HCT116 (cell line): ENCODE data around the gene TTC9B. TPM values are rescaled to one million over a fixed set of nuclear protein-coding genes. Genes with fewer than 3 reads are reported as not detected.

Experiments
- ATAC-seq: fragments of 200-7000 bp; cut with Tn5 transposase; 2 replicates; pipeline ENCODE4 v1.9.1; 2020; ENCODE audit warnings: mild to moderate bottlenecking, moderate library complexity
- BruUV-seq: library from RNA; stranded (reverse); fragments of 400-500 nt; replicated peaks from 2 replicates; lab custom pipeline; 2021; lab: Mats Ljungman, UMichigan
- CTCF ChIA-PET: fragments of 300-600 bp; sonication (Branson Sonifier 250); formaldehyde crosslinking; loops from one replicate; lab custom pipeline; 2021; ENCODE audit warnings: antibody characterized with exemption; lab: Charles Lee
- POLR2A ChIA-PET: fragments of 300-600, 350-600 bp; sonication (Branson Sonifier 250); formaldehyde crosslinking; loops from one replicate; lab custom pipeline; 2021; ENCODE audit warnings: antibody characterized with exemption; lab: Charles Lee
- RAD21 ChIA-PET, 2 experiments: fragments of 300-600 bp; sonication (Branson Sonifier 250); formaldehyde crosslinking; loops; one replicate each; lab custom pipeline; 2023; ENCODE audit warnings: low total read pairs in 2 of 2; ENCODE audit not compliant: uncharacterized antibody in 2 of 2, unreplicated experiment in 2 of 2, low non-redundant PET in 1 of 2; lab: Charles Lee
- DNase-seq: peaks from one replicate; pipeline ENCODE4 v3.0.0-alpha.2; 2010; ENCODE audit warnings: low read depth, low spot score
- H2AFZ ChIP-seq: fragments of 200-600 bp; shearing (Covaris generic), sonication (generic); 2 replicates; pipeline ENCODE4 v1.6.1; 2017; ENCODE audit warnings: low read depth, mixed run types, mixed read lengths, antibody characterized with exemption, low read length; ENCODE audit not compliant: poor library complexity, severe bottlenecking
- H3K27ac ChIP-seq: 2 replicates; pipeline ENCODE4 v1.5.1; 2012; ENCODE audit warnings: low read depth, low read length
- H3K27me3 ChIP-seq: fragments of 200-600 bp; sonication (generic); 2 replicates; pipeline ENCODE4 v1.6.1; 2016; ENCODE audit warnings: mixed run types, low read length, mixed read lengths; ENCODE audit not compliant: insufficient read depth
- H3K36me3 ChIP-seq, 2 experiments: fragments of 200-500 bp in 1 of 2; fragments of 200-600 bp in 1 of 2; sonication (Bioruptor generic) in 1 of 2; sonication (generic) in 1 of 2; 2 replicates each; pipeline versions ENCODE4 v1.5.1 to v1.6.1; 2014 to 2016; ENCODE audit warnings: low read length in 2 of 2, inconsistent platforms in 1 of 2, mixed read lengths in 1 of 2, mixed run types in 1 of 2; ENCODE audit not compliant: insufficient read depth in 2 of 2, control insufficient read depth in 1 of 2
- H3K4me1 ChIP-seq, 2 experiments: fragments of 200-600 bp in 1 of 2; sonication (generic) in 1 of 2; 2 replicates each; pipeline versions ENCODE4 v1.5.1 to v1.6.1; 2012 to 2017; ENCODE audit warnings: low read length in 2 of 2, inconsistent platforms in 1 of 2, mild to moderate bottlenecking in 1 of 2, mixed read lengths in 1 of 2, mixed run types in 1 of 2, moderate library complexity in 1 of 2; ENCODE audit not compliant: insufficient read depth in 2 of 2, control insufficient read depth in 1 of 2
- H3K4me2 ChIP-seq: fragments of 200-600 bp; sonication (generic); 2 replicates; pipeline ENCODE4 v1.6.1; 2017; ENCODE audit warnings: mixed run types, low read length, mixed read lengths
- H3K4me3 ChIP-seq, 2 experiments: fragments of 200-600 bp in 1 of 2; sonication (generic) in 1 of 2; replicated peaks in 1 of 2; 2 replicates each; pipeline ENCODE4 v1.5.1; 2011 to 2016; ENCODE audit warnings: low read length in 2 of 2, control low read depth in 1 of 2, low read depth in 1 of 2, mild to moderate bottlenecking in 1 of 2, mixed read lengths in 1 of 2, mixed run types in 1 of 2
- H3K79me2 ChIP-seq: fragments of 200-600 bp; sonication (generic); 2 replicates; pipeline ENCODE4 v1.6.1; 2017; ENCODE audit warnings: mild to moderate bottlenecking, mixed run types, low read length, moderate library complexity, mixed read lengths; ENCODE audit not compliant: insufficient read depth
- H3K9ac ChIP-seq: fragments of 200-600 bp; sonication (generic); 2 replicates; pipeline ENCODE4 v1.6.1; 2016; ENCODE audit warnings: low read length, mixed read lengths
- H3K9me2 ChIP-seq: fragments of 200-600 bp; sonication (generic), shearing (Covaris generic); 2 replicates; pipeline ENCODE4 v1.6.1; 2017; ENCODE audit warnings: mixed run types, mild to moderate bottlenecking, moderate library complexity; ENCODE audit not compliant: insufficient read depth
- H3K9me3 ChIP-seq, 2 experiments: fragments of 200-500 bp in 1 of 2; fragments of 200-600 bp in 1 of 2; sonication (Bioruptor generic) in 1 of 2; sonication (generic) in 1 of 2; 2 replicates each; pipeline ENCODE4 v1.6.1; 2014 to 2017; ENCODE audit warnings: low read length in 2 of 2, mixed read lengths in 2 of 2, inconsistent platforms in 1 of 2, low read depth in 1 of 2, mild to moderate bottlenecking in 1 of 2, mixed run types in 1 of 2, moderate library complexity in 1 of 2; ENCODE audit not compliant: control insufficient read depth in 1 of 2, insufficient read depth in 1 of 2
- H4K20me1 ChIP-seq: fragments of 200-600 bp; sonication (generic), shearing (Covaris generic); 2 replicates; pipeline ENCODE4 v1.6.1; 2017; ENCODE audit warnings: mixed run types, mild to moderate bottlenecking, moderate library complexity; ENCODE audit not compliant: insufficient read depth
- ATF3 ChIP-seq: IDR thresholded peaks from 2 replicates; pipeline ENCODE4 v1.6.1; 2012
- CBX3 ChIP-seq: IDR thresholded peaks from 2 replicates; pipeline ENCODE4 v1.6.1; 2012; ENCODE audit warnings: low read depth
- CEBPB ChIP-seq: IDR thresholded peaks from 2 replicates; pipeline ENCODE4 v1.6.1; 2012; ENCODE audit warnings: low read depth
- ELF1 ChIP-seq: IDR thresholded peaks from 2 replicates; pipeline ENCODE4 v1.6.1; 2012; ENCODE audit warnings: low read depth, borderline replicate concordance
- EZH2 ChIP-seq: fragments of 200-600 bp; sonication (generic); IDR thresholded peaks from 2 replicates; pipeline ENCODE4 v1.6.1; 2017; ENCODE audit warnings: antibody characterized with exemption, mixed run types
- EZH2phosphoT487 ChIP-seq: fragments of 200-600 bp; IDR thresholded peaks from 2 replicates; pipeline ENCODE4 v1.6.1; 2018; ENCODE audit warnings: antibody characterized with exemption, borderline replicate concordance
- JUND ChIP-seq: IDR thresholded peaks from 2 replicates; pipeline ENCODE4 v1.6.1; 2012
- MAX ChIP-seq: IDR thresholded peaks from 2 replicates; pipeline ENCODE4 v1.6.1; 2012
- POLR2A ChIP-seq: IDR thresholded peaks from 2 replicates; pipeline ENCODE4 v1.7.0; 2011; ENCODE audit warnings: borderline replicate concordance; ENCODE audit not compliant: insufficient read depth, insufficient read length; ENCODE audit errors: extremely low read depth
- POLR2AphosphoS5 ChIP-seq: IDR thresholded peaks from 2 replicates; pipeline ENCODE4 v1.6.1; 2011; ENCODE audit warnings: mild to moderate bottlenecking, low read depth, low read length, moderate library complexity
- RAD21 ChIP-seq: IDR thresholded peaks from 2 replicates; pipeline ENCODE4 v1.6.1; 2012; ENCODE audit warnings: low read depth, mild to moderate bottlenecking
- SIN3A ChIP-seq: IDR thresholded peaks from 2 replicates; pipeline ENCODE4 v1.6.1; 2012; ENCODE audit warnings: low read depth
- SP1 ChIP-seq: IDR thresholded peaks from 2 replicates; pipeline ENCODE4 v1.6.1; 2012; ENCODE audit warnings: low read depth
- SRF ChIP-seq: IDR thresholded peaks from 2 replicates; pipeline ENCODE4 v1.6.1; 2012; ENCODE audit warnings: low read depth
- ZNF274 ChIP-seq: fragments of 200-500 bp; sonication (Bioruptor generic); IDR thresholded peaks from 2 replicates; pipeline ENCODE4 v1.6.1; 2014; ENCODE audit warnings: mild to moderate bottlenecking, low read depth, low read length, inconsistent platforms
- intact Hi-C: fragments of 100-400 bp; cut with micrococcal nuclease; formaldehyde crosslinking; loops from 2 replicates; pipeline ENCODE4 v1.10.0; 2022
- total RNA-seq: library from RNA; stranded (reverse); gene quantifications from one replicate; pipeline ENCODE4 v1.2.1, GENCODE V29; 2021; ENCODE audit not compliant: unreplicated experiment
- TF ChIP-seq, protein P1 (sequence below): IDR thresholded peaks from 2 replicates; pipeline ENCODE4 v1.6.1; 2011; ENCODE audit warnings: mild to moderate bottlenecking, low read length, moderate library complexity; ENCODE audit not compliant: insufficient replicate concordance; ENCODE audit errors: extremely low read depth

Gene TTC9B
- total RNA-seq, 1 experiment from 2014 or later: 1.7 TPM

DNA sequence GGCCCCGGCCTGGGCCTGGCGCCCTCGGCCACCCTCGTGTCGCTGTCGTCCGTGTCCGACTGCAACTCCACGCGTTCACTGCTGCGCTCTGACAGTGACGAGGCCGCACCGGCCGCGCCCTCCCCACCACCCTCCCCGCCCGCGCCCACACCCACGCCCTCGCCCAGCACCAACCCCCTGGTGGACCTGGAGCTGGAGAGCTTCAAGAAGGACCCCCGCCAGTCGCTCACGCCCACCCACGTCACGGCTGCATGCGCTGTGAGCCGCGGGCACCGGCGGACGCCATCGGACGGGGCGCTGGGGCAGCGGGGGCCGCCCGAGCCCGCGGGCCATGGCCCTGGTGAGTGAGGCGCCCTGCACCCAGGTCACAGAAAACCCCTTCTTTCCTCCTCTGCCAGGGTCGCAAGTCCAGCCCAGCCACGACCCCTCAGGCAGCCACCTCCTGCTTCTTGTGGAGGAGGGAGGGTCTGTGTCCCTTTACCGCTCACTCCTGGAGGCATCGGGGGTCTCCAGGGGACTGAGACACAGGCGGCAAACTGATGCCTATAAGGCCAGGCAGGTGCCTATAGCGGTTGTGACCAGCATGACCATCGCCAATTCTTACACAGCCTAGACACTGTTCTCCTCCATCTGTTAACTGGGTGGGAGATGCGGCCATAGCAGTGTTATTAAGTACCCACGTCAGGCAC is 4.2 kb downstream of the TTC9B start:
- Histone ChIP-seq H3K9ac (no peak overlapping the region), H3K4me3 (no peak overlapping the region), H3K27me3 (no peaks in the 10 kb centered on the region), H3K9me2 (no peaks in the 10 kb centered on the region), H3K36me3 (no peaks in the 10 kb centered on the region), H3K27ac (no peak overlapping the region), H4K20me1 (no peaks in the 10 kb centered on the region), H3K79me2 (no peaks in the 10 kb centered on the region), H3K4me2 (no peak overlapping the region), H3K4me1 (peaks cover 15 to 27% of the 10 kb centered on the region in 2 experiments), H2AFZ (no peak overlapping the region), H3K9me3 (no peaks in the 10 kb centered on the region)
- CTCF ChIA-PET: no interaction called here
- no TSS peak for BruUV-seq
- DNase-seq (no peak), ATAC-seq (no peak)
- TF ChIP-seq JUND (no peak), ZNF274 (no peak), POLR2A (no peak), RAD21 (no peak), SRF (no peak), CBX3 (no peak), ELF1 (no peak), ATF3 (no peak), SP1 (no peak), EZH2phosphoT487 (no peak)
- RAD21 ChIA-PET: no interaction called here
- intact Hi-C loops: no loop called here
- POLR2A ChIA-PET: no interaction called here

GRCh38 chr19:40213251-40213829 is 4.8 kb downstream of the TTC9B start:
- Histone ChIP-seq H3K27me3 (no peaks in the 10 kb centered on the region), H4K20me1 (no peaks in the 10 kb centered on the region), H3K4me2 (no peak overlapping the region), H3K9ac (no peak overlapping the region), H3K9me2 (no peaks in the 10 kb centered on the region), H3K9me3 (no peaks in the 10 kb centered on the region), H2AFZ (no peak overlapping the region), H3K27ac (no peak overlapping the region), H3K4me3 (no peak overlapping the region), H3K36me3 (no peaks in the 10 kb centered on the region), H3K4me1 (peaks cover 12 to 20% of the 10 kb centered on the region in 2 experiments), H3K79me2 (no peaks in the 10 kb centered on the region)
- CTCF ChIA-PET: no interaction called here
- ATAC-seq (no peak), DNase-seq (no peak)
- BruUV-seq: no TSS peak
- POLR2A ChIA-PET: no interaction called here
- intact Hi-C loops: no loop called here
- RAD21 ChIA-PET: no interaction called here
- no peak for TF ChIP-seq POLR2AphosphoS5
- TF ChIP-seq SIN3A: no peak
- TF ChIP-seq, protein P1, sequence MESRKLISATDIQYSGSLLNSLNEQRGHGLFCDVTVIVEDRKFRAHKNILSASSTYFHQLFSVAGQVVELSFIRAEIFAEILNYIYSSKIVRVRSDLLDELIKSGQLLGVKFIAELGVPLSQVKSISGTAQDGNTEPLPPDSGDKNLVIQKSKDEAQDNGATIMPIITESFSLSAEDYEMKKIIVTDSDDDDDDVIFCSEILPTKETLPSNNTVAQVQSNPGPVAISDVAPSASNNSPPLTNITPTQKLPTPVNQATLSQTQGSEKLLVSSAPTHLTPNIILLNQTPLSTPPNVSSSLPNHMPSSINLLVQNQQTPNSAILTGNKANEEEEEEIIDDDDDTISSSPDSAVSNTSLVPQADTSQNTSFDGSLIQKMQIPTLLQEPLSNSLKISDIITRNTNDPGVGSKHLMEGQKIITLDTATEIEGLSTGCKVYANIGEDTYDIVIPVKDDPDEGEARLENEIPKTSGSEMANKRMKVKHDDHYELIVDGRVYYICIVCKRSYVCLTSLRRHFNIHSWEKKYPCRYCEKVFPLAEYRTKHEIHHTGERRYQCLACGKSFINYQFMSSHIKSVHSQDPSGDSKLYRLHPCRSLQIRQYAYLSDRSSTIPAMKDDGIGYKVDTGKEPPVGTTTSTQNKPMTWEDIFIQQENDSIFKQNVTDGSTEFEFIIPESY: no peak
- TF ChIP-seq MAX: no peak
- no peak for TF ChIP-seq ZNF274
- no peak for TF ChIP-seq EZH2
- no peak for TF ChIP-seq CEBPB
- no peak for TF ChIP-seq CBX3
- no peak for TF ChIP-seq POLR2A
